Fibroblast of skin of abdomen (primary cell): Measurements from ENCODE around the gene TMEM200B.
"Not testable (repeated sequence)": the region's sequence is repeated elsewhere in the genome, so short reads cannot be mapped to it uniquely, and the experiment has no call there.

Experiments used
- DNase-seq: peaks from one replicate; pipeline ENCODE4 v3.0.0-alpha.2; 2013

TMEM200B gene

GRCh38 chr1:29133861-29134694, 10.4 kb upstream of the TMEM200B start:
- DNase-seq, result no peak

GRCh38 chr1:29131056-29131455, 7.4 kb upstream of the TMEM200B start:
- not testable (repeated sequence) for DNase-seq

- DNase-seq, result peak; percentile 28
These were observed 6.2 kb upstream of the TMEM200B start for GRCh38 chr1:29129916-29130315.

GRCh38 chr1:29128739-29129138, 5.0 kb upstream of the TMEM200B start:
- no peak for DNase-seq

- DNase-seq, result no peak
These were observed 2.5 kb upstream of the TMEM200B start for GRCh38 chr1:29126198-29126597.

GRCh38 chr1:29125788-29126187, 2.1 kb upstream of the TMEM200B start:
- DNase-seq, result no peak

- DNase-seq, result no peak
These were observed 1.5 kb upstream of the TMEM200B start for GRCh38 chr1:29125237-29125641.

- DNase-seq, result peak; percentile 89
These were observed 898 bp upstream of the TMEM200B start for GRCh38 chr1:29124366-29125236.

GRCh38 chr1:29123053-29123886, 433 bp downstream of the TMEM200B start:
- DNase-seq, result no peak

GRCh38 chr1:29122682-29123052, 1.0 kb downstream of the TMEM200B start:
- peak; percentile 77 for DNase-seq

GRCh38 chr1:29121936-29122681, 1.6 kb downstream of the TMEM200B start:
- DNase-seq, result peak; percentile 54

GRCh38 chr1:29121516-29121935, 2.2 kb downstream of the TMEM200B start:
- DNase-seq, result no peak

- DNase-seq, result peak; percentile 62
These were observed 2.7 kb downstream of the TMEM200B start for GRCh38 chr1:29120947-29121485.

- no peak for DNase-seq
These were observed 3.3 kb downstream of the TMEM200B start for GRCh38 chr1:29120367-29120766.

GRCh38 chr1:29119121-29119929, 4.4 kb downstream of the TMEM200B start:
- no peak for DNase-seq

- no peak for DNase-seq
These were observed 6.3 kb downstream of the TMEM200B start for GRCh38 chr1:29117381-29117780.

GRCh38 chr1:29114654-29115053, 9.0 kb downstream of the TMEM200B start:
- DNase-seq, result no peak

GRCh38 chr1:29113413-29114117, 10.1 kb downstream of the TMEM200B start:
- no peak for DNase-seq

- DNase-seq, result no peak
These were observed 10.8 kb downstream of the TMEM200B start for GRCh38 chr1:29112705-29113412.
